IPS-18a (cell line): ENCODE data around the gene ATRIP.
"Not testable (repeated sequence)": the region's sequence is repeated elsewhere in the genome, so short reads cannot be mapped to it uniquely, and the experiment has no call there.

Experiments used
- H3K27ac ChIP-seq: one replicate; pipeline ENCODE4 v1.5.1; 2013; ENCODE audit warnings: low read length
- H3K27me3 ChIP-seq: one replicate; pipeline ENCODE4 v1.6.1; 2013; ENCODE audit warnings: mild to moderate bottlenecking, low read length; ENCODE audit not compliant: control insufficient read depth, insufficient read depth
- H3K36me3 ChIP-seq: one replicate; pipeline ENCODE4 v1.6.1; 2013; ENCODE audit warnings: low read depth, low read length; ENCODE audit not compliant: control insufficient read depth
- H3K4me1 ChIP-seq: one replicate; pipeline ENCODE4 v1.6.1; 2013; ENCODE audit warnings: low read depth, low read length; ENCODE audit not compliant: control insufficient read depth
- H3K4me3 ChIP-seq: one replicate; pipeline ENCODE4 v1.5.1; 2013; ENCODE audit warnings: low read length
- H3K9ac ChIP-seq: one replicate; pipeline ENCODE4 v1.6.1; 2013; ENCODE audit warnings: mild to moderate bottlenecking, low read length, moderate library complexity
- H3K9me3 ChIP-seq: one replicate; pipeline ENCODE4 v1.6.1; 2013; ENCODE audit warnings: low read depth, low read length; ENCODE audit not compliant: control insufficient read depth

The ATRIP gene

GRCh38 chr3:48467473-48468267 lies 21.1 kb downstream of the ATRIP start:
- Histone ChIP-seq H3K9ac (no peak overlapping the region), H3K4me1 (peaks cover 17% of the 10 kb centered on the region), H3K36me3 (peaks cover 24% of the 10 kb centered on the region), H3K27ac (no peak overlapping the region), H3K27me3 (no peaks in the 10 kb centered on the region), H3K9me3 (no peaks in the 10 kb centered on the region), H3K4me3 (no peak overlapping the region)

DNA sequence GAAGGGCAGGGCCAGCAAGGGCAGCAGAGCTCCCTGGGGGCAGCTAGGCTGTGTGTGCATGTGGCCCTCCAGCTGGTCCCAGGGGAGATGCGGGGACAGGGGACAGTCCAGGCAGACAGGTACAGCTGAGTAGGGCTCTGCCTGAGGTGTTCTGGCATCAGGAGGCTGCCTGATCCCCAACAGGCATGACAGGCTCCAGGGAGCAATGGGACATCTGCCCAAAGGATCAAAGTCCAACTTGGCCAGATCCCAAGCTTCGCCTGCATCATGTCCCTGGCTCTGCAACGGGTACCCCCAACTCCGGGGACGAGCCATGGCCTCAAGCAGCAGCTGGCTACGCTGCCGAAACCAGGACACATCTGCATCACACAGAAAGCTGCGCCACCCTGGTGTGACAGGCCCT lies 21.8 kb downstream of the ATRIP start:
- H3K36me3 ChIP-seq, result peaks cover 24% of the 10 kb centered on the region
- no peak overlapping the region for H3K4me3 ChIP-seq
- peaks cover 19% of the 10 kb centered on the region for H3K4me1 ChIP-seq
- H3K27ac ChIP-seq, result no peak overlapping the region
- H3K9me3 ChIP-seq, result no peaks in the 10 kb centered on the region
- H3K9ac ChIP-seq, result no peak overlapping the region
- no peaks in the 10 kb centered on the region for H3K27me3 ChIP-seq

DNA sequence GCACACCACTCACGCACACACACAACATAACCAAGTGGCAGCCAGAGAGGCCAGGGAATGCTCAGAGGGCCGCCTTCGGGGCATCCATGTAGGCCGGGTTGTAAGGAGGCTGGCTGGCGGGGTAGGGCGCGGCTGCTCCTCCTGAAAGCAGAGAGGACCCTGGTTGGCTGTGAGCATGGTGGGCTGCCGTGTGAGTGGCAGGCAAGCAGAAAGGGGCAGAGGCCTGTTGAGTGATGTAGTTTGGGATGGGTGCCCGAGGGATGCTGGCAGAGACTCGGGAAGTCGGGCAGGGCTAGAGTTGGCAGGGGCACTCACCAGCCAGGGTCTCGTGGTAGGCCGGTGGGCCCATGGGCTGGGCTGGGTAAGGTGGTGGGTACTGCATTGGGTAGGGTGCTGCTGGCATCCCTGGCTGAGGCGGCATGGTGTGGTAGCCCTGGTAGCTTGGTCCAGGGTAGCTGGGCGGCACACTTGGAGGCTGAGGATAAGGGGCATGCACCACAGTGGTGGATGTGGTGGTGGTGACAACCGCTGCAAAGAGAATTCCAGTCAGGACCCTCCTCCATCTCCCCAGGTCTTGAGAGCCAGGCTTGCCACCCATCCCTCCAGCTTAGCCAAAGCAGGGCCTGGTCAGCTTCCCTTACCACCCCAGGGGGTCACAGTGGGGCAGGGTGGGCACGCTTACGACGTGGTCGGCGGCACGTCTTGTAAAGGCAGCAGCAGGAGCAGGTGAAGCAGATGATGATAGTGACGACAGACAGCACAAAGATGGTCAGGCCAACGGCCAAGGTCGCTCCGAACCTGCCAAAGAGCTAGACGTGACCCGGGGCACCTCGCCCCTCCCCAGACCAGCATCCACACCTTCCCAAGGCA lies 22.7 kb downstream of the ATRIP start:
- Histone ChIP-seq H3K27me3 (no peaks in the 10 kb centered on the region), H3K4me1 (peaks cover 21% of the 10 kb centered on the region), H3K9me3 (no peaks in the 10 kb centered on the region), H3K36me3 (peaks cover 24% of the 10 kb centered on the region), H3K9ac (no peak overlapping the region), H3K27ac (no peak overlapping the region), H3K4me3 (no peak overlapping the region)

DNA sequence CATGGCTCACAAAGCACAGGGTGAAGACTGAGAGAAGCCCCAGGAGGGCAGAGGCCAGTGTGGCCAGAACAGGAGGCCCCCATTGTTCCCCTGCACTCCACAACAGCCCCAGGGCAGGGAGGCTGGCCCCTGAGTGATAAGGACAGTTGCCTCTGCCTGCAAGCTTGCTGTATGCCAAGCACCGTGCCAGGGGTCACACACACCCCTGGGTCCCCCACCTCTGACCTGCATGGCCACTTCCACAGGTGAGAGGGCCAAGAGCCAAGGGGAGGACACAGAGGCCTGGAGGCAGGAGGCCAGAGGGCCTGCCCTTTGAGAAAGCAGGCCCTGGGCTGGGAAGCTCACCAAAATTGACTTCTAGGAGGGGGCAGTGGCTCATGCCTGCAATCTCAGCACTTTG lies 23.7 kb downstream of the ATRIP start:
- Histone ChIP-seq H3K36me3 (peaks cover 24% of the 10 kb centered on the region), H3K9me3 (no peaks in the 10 kb centered on the region), H3K27ac (no peak overlapping the region), H3K4me1 (peaks cover 24% of the 10 kb centered on the region), H3K4me3 (no peak overlapping the region), H3K9ac (no peak overlapping the region), H3K27me3 (no peaks in the 10 kb centered on the region)

- H3K9me3 ChIP-seq, result no peaks in the 10 kb centered on the region
- peak overlapping the region; percentile 70 for H3K4me3 ChIP-seq
- H3K27me3 ChIP-seq, result no peaks in the 10 kb centered on the region
- peaks cover 23% of the 10 kb centered on the region for H3K36me3 ChIP-seq
- H3K4me1 ChIP-seq, result peaks cover 15% of the 10 kb centered on the region
- H3K9ac ChIP-seq, result peak overlapping the region; percentile 86
- H3K27ac ChIP-seq, result peak overlapping the region; percentile 83
Observed at GRCh38 chr3:48472673-48472922, 26.1 kb downstream of the ATRIP start.

GRCh38 chr3:48472923-48473616 lies 26.5 kb downstream of the ATRIP start:
- peak overlapping the region; percentile 83 for H3K27ac ChIP-seq
- no peaks in the 10 kb centered on the region for H3K9me3 ChIP-seq
- peak overlapping the region; percentile 86 for H3K9ac ChIP-seq
- H3K36me3 ChIP-seq, result peaks cover 19% of the 10 kb centered on the region
- H3K27me3 ChIP-seq, result no peaks in the 10 kb centered on the region
- peaks cover 15% of the 10 kb centered on the region for H3K4me1 ChIP-seq
- H3K4me3 ChIP-seq, result peak overlapping the region; percentile 70

DNA sequence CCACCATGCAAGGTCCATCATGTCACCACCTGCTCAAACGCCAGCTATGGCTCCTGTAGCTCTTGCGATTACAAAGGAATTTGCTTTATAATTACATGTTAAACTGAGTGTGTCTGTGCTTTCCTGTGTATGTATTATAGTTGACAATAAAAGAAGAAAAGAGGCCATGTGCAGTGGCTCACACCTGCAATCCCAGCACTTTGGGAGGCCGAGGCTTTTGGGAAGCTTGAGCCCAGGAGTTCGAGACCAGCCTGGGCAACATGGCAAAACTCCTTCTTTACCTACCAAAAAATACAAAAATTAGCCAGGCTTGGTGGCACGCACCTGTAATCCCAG lies 27.0 kb downstream of the ATRIP start:
- Histone ChIP-seq H3K9ac (peak overlapping the region; percentile 86), H3K4me3 (no peak overlapping the region), H3K27ac (peak overlapping the region; percentile 1), H3K27me3 (no peaks in the 10 kb centered on the region), H3K36me3 (peaks cover 14% of the 10 kb centered on the region), H3K4me1 (peaks cover 15% of the 10 kb centered on the region), H3K9me3 (no peaks in the 10 kb centered on the region)

- not testable (repeated sequence) for H3K4me3 ChIP-seq, H3K27me3 ChIP-seq, H3K9me3 ChIP-seq, H3K9ac ChIP-seq, H3K27ac ChIP-seq
- Histone ChIP-seq H3K36me3 (peaks cover 10% of the 10 kb centered on the region), H3K4me1 (peaks cover 15% of the 10 kb centered on the region)
Observed at GRCh38 chr3:48474031-48474430, 27.5 kb downstream of the ATRIP start.

DNA sequence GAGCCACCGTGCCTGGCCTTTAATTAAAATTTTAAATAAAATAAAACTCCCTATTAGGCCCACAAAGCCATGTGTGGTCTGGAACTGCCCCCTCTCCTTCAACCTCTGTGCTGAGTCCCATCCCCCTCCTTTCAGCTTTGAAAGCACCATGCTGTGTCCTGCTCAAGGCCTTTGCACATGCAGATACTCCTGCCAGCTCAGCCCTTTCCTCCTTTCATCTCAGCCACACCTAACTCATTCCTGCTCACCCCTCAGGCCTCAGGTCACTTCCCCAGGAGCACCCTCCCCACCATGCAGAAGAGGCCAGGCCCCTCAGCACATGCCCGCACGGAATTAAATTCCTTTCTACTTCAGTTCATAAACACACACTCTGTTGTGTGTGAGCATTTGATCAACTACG lies 28.1 kb downstream of the ATRIP start:
- peak overlapping the region; percentile 13 for H3K9ac ChIP-seq
- H3K9me3 ChIP-seq, result no peaks in the 10 kb centered on the region
- H3K4me3 ChIP-seq, result peak overlapping the region; percentile 15
- H3K27me3 ChIP-seq, result no peaks in the 10 kb centered on the region
- H3K36me3 ChIP-seq, result peaks cover 4% of the 10 kb centered on the region
- H3K4me1 ChIP-seq, result peaks cover 15% of the 10 kb centered on the region
- peak overlapping the region; percentile 40 for H3K27ac ChIP-seq

DNA sequence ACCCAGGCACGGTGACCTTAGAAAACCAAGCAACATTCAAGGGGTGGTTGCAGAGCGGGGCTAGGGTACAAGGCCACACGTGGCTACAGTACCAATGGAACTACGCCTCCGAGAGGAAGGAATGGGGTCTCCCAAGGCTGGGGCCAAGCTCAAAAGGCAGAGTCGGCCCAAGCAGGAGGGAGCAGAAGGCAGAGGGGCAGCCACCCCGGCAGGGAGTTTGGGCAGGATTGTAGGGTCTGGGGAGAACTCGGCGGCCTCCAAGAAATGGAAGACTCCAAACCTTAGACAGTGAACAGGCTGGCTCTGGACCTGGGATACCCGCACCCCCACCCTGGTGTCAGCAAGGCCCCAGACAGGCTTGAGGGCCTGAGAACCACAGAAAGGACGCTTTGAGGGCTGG lies 28.7 kb downstream of the ATRIP start:
- H3K27me3 ChIP-seq, result no peaks in the 10 kb centered on the region
- H3K27ac ChIP-seq, result peak overlapping the region; percentile 40
- H3K9ac ChIP-seq, result peak overlapping the region; percentile 13
- H3K4me1 ChIP-seq, result peaks cover 15% of the 10 kb centered on the region
- H3K4me3 ChIP-seq, result peak overlapping the region; percentile 15
- H3K9me3 ChIP-seq, result no peaks in the 10 kb centered on the region
- no peaks in the 10 kb centered on the region for H3K36me3 ChIP-seq

DNA sequence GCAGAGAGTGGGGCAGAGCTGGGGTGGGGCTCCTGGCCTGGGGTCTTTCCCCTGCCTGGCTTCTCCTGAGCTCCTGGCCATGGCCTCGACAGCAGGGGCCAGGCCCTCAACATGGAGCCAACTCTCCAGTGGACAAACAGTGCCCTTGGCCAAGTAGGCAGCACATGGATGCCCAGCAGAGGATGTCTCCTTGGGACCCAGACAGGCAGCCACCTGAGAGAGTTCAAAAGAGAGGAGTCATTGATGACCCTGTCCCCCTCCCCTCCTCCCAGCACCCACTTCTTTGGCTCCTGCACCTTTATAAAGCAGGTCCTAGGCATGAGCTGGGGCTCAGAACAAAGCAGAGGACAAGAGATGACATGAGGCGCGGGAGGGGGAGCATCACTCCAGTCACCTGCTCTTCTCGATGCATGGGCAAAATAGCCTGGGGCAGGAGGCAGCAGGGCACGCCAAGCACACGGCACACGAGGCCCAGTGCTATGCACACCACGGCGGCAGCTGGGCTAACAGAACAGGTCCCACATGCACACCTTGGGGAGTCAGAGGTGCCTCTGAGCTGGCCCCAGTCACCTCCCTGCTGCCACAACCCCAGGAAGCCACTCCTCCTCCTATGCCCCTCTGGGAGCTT lies 30.0 kb downstream of the ATRIP start:
- Histone ChIP-seq H3K9ac (no peak overlapping the region), H3K9me3 (no peaks in the 10 kb centered on the region), H3K36me3 (no peaks in the 10 kb centered on the region), H3K27me3 (no peaks in the 10 kb centered on the region), H3K4me1 (peaks cover 15% of the 10 kb centered on the region), H3K27ac (no peak overlapping the region), H3K4me3 (no peak overlapping the region)
